ENCODE results near the gene MTSS2. TPM values are rescaled to one million over a fixed set of nuclear protein-coding genes. Genes with fewer than 3 reads are reported as not detected.

Gene MTSS2
- total and polyA plus RNA-seq, 2 of the 4 experiments (the other 2 are of a cell fraction), result 9.1 to 86.2 TPM

- no peaks in the 10 kb centered on the region for H3K9me3 ChIP-seq (ENCODE audit: control insufficient read depth, insufficient read depth, low read length)
- TF ChIP-seq SMC3 (IDR thresholded peaks at IDR 0.05; ENCODE audit: low read depth, low read length), result no peak
- TF ChIP-seq RAD21 (IDR thresholded peaks at IDR 0.05; ENCODE audit: low read length), result no peak
- TF ChIP-seq CTCF (conservative IDR thresholded peaks at IDR 0.05; ENCODE audit: low read depth, low read length), result no peak
- TF ChIP-seq RCOR1 (IDR thresholded peaks at IDR 0.05; ENCODE audit: insufficient replicate concordance, low read length), result no peak
- no peak for TF ChIP-seq NFE2L2 (IDR thresholded peaks at IDR 0.05; ENCODE audit: low read depth, low read length)
- TF ChIP-seq MXI1 (IDR thresholded peaks at IDR 0.05; ENCODE audit: borderline replicate concordance, low read depth, low read length), result no peak
- no peak for TF ChIP-seq RFX5 (IDR thresholded peaks at IDR 0.05; ENCODE audit: low read depth, low read length)
- TF ChIP-seq FOS (IDR thresholded peaks at IDR 0.05; ENCODE audit: low read depth, low read length), result no peak
- no peak for TF ChIP-seq USF2 (IDR thresholded peaks at IDR 0.05; ENCODE audit: low read depth, low read length)
- TF ChIP-seq MAZ (IDR thresholded peaks at IDR 0.05; ENCODE audit: borderline replicate concordance, low read depth, low read length), result no peak
- TF ChIP-seq ELK1 (IDR thresholded peaks at IDR 0.05; ENCODE audit: borderline replicate concordance, low read depth, low read length), result no peak
- TF ChIP-seq MAFK (IDR thresholded peaks at IDR 0.05; ENCODE audit: low read depth, low read length), result no peak
- TF ChIP-seq BHLHE40 (IDR thresholded peaks at IDR 0.05; ENCODE audit: low read depth, low read length), result no peak
- no peak for TF ChIP-seq CEBPB (IDR thresholded peaks at IDR 0.05; ENCODE audit: low read depth, low read length)
- H3K14ac ChIP-seq (replicated peaks; ENCODE audit: low read depth, low read length), result no peak overlapping the region
- ChIA-PET CTCF (no interaction called here), POLR2A (ENCODE audit: unreplicated experiment) (no interaction called here)
- no TSS peak for BruUV-seq (replicated peaks)
- WGBS, 2 experiments (ENCODE audit: extremely low coverage in 2 of 2, insufficient read length in 1 of 2), result 90% methylated on average over 6 of the region's 15 CpGs; no CpG with 5 or more reads in 1 of the 2 experiments
- ATAC-seq (ENCODE audit: low read depth), result no peak
- no peaks in the 10 kb centered on the region for H3K36me3 ChIP-seq (ENCODE audit: control insufficient read depth, insufficient read depth, low read length)
- dilution Hi-C loops (cut with HindIII; ENCODE audit: low sequenced_read_pairs, unreplicated experiment) (no loop called here), in situ Hi-C loops (cut with MboI; ENCODE audit: low sequenced_read_pairs) (loop anchor here (5.0 kb wide), 1 partner anchor 275 kb away; no protein-coding TSS in a partner anchor), intact Hi-C loops (cut with micrococcal nuclease) (no loop called here)
- no peak overlapping the region for H4K8ac ChIP-seq (ENCODE audit: low read depth in 2 of 2, low read length in 2 of 2)
- no peak overlapping the region for H2AK9ac ChIP-seq (replicated peaks; ENCODE audit: low read depth, low read length, poor library complexity)
- H3K18ac ChIP-seq (ENCODE audit: low read depth, low read length), result no peak overlapping the region
- H2BK5ac ChIP-seq (ENCODE audit: low read depth, low read length, poor library complexity, severe bottlenecking), result no peak overlapping the region
- H3K23ac ChIP-seq (ENCODE audit: low read depth, low read length), result no peak overlapping the region; the same call in 1 of the 2 replicates
- H4K91ac ChIP-seq (ENCODE audit: insufficient read depth, low read depth, low read length), result no peak overlapping the region
- no peaks in the 10 kb centered on the region for H3K79me1 ChIP-seq (ENCODE audit: low read depth in 1 of 2, low read length in 2 of 2)
- no peak overlapping the region for H3K4me2 ChIP-seq (ENCODE audit: low read depth, low read length)
- H2BK15ac ChIP-seq (ENCODE audit: low read depth, low read length), result no peak overlapping the region
- H2BK120ac ChIP-seq (ENCODE audit: low read depth, low read length), result no peak overlapping the region
- H3K9me1 ChIP-seq (ENCODE audit: insufficient read depth, low read length), result no peaks in the 10 kb centered on the region; the same call in 1 of the 2 replicates
- peaks cover 3% of the 10 kb centered on the region for H3K4me1 ChIP-seq (ENCODE audit: control insufficient read depth, insufficient read depth, low read length)
- H2AK5ac ChIP-seq (ENCODE audit: low read depth, low read length), result peak overlapping the region; percentile 69; the same call in 1 of the 2 replicates
- no peak overlapping the region for H2BK20ac ChIP-seq (ENCODE audit: low read depth, low read length)
- DNase-seq, result no peak
- H3K27me3 ChIP-seq (ENCODE audit: control insufficient read depth, insufficient read depth, low read length), result 0 out of 2 replicates have a peak, but pooled peaks cover 4% of the 10 kb centered on the region
- H3K4me3 ChIP-seq (ENCODE audit: insufficient read depth, low read depth, low read length), result no peak overlapping the region
- H3K4ac ChIP-seq (ENCODE audit: low read depth, low read length), result no peak overlapping the region; the same call in 1 of the 2 replicates
- H4K5ac ChIP-seq (ENCODE audit: low read depth, low read length), result no peak overlapping the region
- H4K20me1 ChIP-seq (ENCODE audit: insufficient read depth, low read length), result no peaks in the 10 kb centered on the region
- peak overlapping the region; percentile 9 for H2AFZ ChIP-seq (replicated peaks; ENCODE audit: low read length, poor library complexity)
- no peak overlapping the region for H3K56ac ChIP-seq (ENCODE audit: extremely low read depth, insufficient read depth, low read length)
- no peak overlapping the region for H3K27ac ChIP-seq (ENCODE audit: insufficient read depth, low read length)
- H3K9ac ChIP-seq (ENCODE audit: low read depth, low read length), result no peak overlapping the region
Observed at GRCh38 chr16:70647441-70648359, 38.2 kb downstream of the MTSS2 start.

Measured in IMR-90 (cell line).